ENCODE measurements around the gene FOXO3.

Gene FOXO3

GRCh38 chr6:108575905-108576494, 15.3 kb downstream of the FOXO3 start:
- no peak for DNase-seq (ENCODE audit: low read depth)

GRCh38 chr6:108576709-108577108, 16.0 kb downstream of the FOXO3 start:
- no peak for DNase-seq (ENCODE audit: low read depth)

- DNase-seq (ENCODE audit: low read depth): no peak
Measured at GRCh38 chr6:108578166-108578565, 17.4 kb downstream of the FOXO3 start.

GRCh38 chr6:108578595-108579327, 18.0 kb downstream of the FOXO3 start:
- DNase-seq (ENCODE audit: low read depth): no peak

- DNase-seq (ENCODE audit: low read depth): no peak
Measured at GRCh38 chr6:108579328-108579721, 18.6 kb downstream of the FOXO3 start.

- DNase-seq (ENCODE audit: low read depth): no peak
Measured at GRCh38 chr6:108580646-108581045, 19.9 kb downstream of the FOXO3 start.

GRCh38 chr6:108581237-108581931, 20.7 kb downstream of the FOXO3 start:
- DNase-seq (ENCODE audit: low read depth): no peak

GRCh38 chr6:108581932-108582475, 21.3 kb downstream of the FOXO3 start:
- no peak for DNase-seq (ENCODE audit: low read depth)

GRCh38 chr6:108582618-108583017, 21.9 kb downstream of the FOXO3 start:
- no peak for DNase-seq (ENCODE audit: low read depth)

GRCh38 chr6:108584323-108584722, 23.6 kb downstream of the FOXO3 start:
- no peak for DNase-seq (ENCODE audit: low read depth)

GRCh38 chr6:108585359-108585758, 24.6 kb downstream of the FOXO3 start:
- DNase-seq (ENCODE audit: low read depth): no peak

GRCh38 chr6:108585921-108586536, 25.3 kb downstream of the FOXO3 start:
- DNase-seq (ENCODE audit: low read depth): no peak

GRCh38 chr6:108587258-108588059, 26.7 kb downstream of the FOXO3 start:
- DNase-seq (ENCODE audit: low read depth): no peak

- no peak for DNase-seq (ENCODE audit: low read depth)
Measured at GRCh38 chr6:108588586-108588985, 27.9 kb downstream of the FOXO3 start.

GRCh38 chr6:108589244-108589791, 28.6 kb downstream of the FOXO3 start:
- no peak for DNase-seq (ENCODE audit: low read depth)

GRCh38 chr6:108591040-108591816, 30.5 kb downstream of the FOXO3 start:
- DNase-seq (ENCODE audit: low read depth): no peak

- DNase-seq (ENCODE audit: low read depth): peak; percentile 14
Measured at GRCh38 chr6:108592371-108593337, 31.9 kb downstream of the FOXO3 start.

- no peak for DNase-seq (ENCODE audit: low read depth)
Measured at GRCh38 chr6:108594151-108594550, 33.4 kb downstream of the FOXO3 start.

- DNase-seq (ENCODE audit: low read depth): no peak
Measured at GRCh38 chr6:108594640-108595039, 33.9 kb downstream of the FOXO3 start.

Measured in activated T-cell treated with anti-CD3 and anti-CD28 coated beads for 1 hour (primary cell).